GM18909 (cell line): ENCODE results near the gene PIK3C2G.
A peak's percentile ranks its signal among the peaks of the same experiment; 100 is the strongest.

Source experiments
- ATAC-seq: cut with Tn5 transposase; IDR thresholded peaks from one replicate; pipeline ENCODE4 v1.9.1; 2021; ENCODE audit warnings: mild to moderate bottlenecking; ENCODE audit not compliant: unreplicated experiment, poor library complexity

The PIK3C2G gene

DNA sequence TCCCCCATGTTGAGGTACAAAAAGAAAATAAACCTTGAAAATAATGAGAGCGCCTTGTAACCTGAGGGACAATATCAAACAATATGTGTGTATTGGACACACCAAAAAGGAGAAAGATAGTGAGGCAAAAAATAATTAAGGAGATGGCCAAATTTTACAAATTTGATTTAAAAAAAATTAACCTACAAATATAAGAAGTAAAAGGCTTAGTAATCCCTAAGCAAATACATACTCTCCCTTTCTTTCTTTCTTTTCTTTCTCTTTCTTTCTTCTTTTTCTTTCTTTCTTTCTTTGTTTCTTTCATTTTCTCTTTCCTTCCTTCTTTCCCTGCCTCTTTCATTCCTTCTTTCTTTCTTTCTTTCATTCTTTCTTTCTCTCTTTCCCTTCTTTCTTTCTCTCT lies 133.4 kb downstream of the PIK3C2G start:
- no peak for ATAC-seq

DNA sequence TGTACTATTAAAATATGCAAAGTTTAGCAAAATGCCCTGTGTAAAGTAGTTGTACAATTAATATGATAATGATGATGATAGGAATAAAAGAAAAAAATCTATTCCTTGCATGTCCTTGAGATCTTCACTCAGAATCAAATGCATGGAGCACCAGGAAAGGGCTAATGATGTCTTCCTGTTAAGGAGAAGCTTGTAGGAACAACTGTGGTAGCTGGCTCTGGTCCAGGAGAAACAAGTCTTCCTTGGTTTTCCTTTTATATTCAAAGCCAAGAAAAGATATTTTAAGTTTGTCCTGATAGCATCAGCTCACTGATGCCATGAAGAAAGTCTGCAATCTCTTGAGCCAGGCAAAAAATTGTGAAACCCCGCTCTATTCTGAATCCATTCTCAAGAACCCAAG lies 138.9 kb downstream of the PIK3C2G start:
- ATAC-seq: no peak

DNA sequence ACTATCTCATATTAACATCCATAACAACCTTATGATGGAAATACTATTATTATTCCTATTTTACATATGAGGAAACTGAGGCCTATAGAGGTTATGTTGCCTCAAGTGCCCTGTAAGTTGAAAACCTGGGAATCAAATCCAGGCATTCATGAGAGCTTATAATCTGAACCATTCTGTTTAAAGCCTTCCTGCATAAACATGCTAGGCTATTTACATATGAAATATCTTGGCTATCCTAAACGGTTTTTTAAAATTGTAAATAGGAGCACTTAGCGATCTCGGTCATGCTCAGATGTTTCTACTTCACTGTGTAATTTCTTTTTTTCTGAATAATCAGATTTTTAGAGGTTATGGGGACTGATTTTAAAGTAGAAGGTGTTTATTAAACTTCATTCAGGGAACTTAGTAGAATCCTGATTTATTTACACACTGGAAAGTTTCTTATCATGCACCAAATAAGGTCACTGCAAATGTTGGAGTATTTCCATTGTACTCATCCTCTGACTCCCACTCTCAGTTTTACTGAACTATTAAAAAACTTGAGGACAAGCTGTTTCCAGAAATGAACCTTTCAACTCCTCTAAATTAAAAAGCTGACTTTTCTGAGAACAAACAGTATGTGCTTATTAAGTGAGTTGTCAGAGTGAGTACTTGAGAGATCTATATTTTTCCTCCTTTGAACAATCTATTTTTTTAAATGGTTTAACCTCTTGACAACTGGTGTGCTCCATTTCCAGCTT lies 141.7 kb downstream of the PIK3C2G start:
- no peak for ATAC-seq

- ATAC-seq: no peak
Measured at GRCh38 chr12:18411453-18411852, 150.1 kb downstream of the PIK3C2G start.

DNA sequence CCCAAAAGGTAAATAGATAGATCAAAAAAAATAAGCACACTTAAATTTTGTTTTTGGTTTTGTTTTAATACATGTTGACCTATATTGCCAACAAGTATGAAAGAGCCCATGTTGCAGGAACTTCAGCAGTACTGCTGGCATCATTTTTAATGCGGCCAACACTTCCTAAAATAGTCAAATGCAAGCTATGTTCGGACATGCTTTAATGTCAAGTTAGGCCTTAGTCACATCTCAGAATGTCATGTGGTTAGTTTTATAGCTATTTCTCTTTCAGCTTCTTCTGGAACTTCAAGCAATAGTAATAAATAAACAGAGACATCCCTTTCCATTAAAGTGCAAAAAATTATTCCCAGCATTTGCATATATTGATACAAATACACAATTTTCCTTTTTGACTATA lies 153.4 kb downstream of the PIK3C2G start:
- no peak for ATAC-seq

GRCh38 chr12:18415227-18415626 lies 153.9 kb downstream of the PIK3C2G start:
- ATAC-seq: no peak

DNA sequence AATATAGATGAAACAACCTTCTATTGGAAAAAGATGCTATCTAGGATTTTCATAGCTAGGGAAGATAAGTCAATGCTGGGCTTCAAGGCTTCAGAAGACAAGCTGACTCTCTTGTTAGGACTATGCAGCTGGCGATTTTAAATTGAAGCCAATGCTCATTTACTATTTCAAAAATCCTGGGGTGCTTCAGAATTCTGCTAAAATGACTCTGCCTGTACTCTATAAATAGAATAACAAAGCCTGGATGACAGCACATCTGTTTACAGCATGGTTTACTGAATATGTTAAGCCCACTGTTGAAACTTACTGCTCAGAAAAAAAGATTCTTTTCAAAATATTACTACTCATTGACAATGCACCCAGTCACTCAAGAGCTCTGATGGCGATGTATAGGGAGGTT lies 155.1 kb downstream of the PIK3C2G start:
- ATAC-seq: no peak

- no peak for ATAC-seq
Measured at GRCh38 chr12:18419311-18419710, 158.0 kb downstream of the PIK3C2G start.

GRCh38 chr12:18421867-18422266 lies 160.5 kb downstream of the PIK3C2G start:
- ATAC-seq: no peak

DNA sequence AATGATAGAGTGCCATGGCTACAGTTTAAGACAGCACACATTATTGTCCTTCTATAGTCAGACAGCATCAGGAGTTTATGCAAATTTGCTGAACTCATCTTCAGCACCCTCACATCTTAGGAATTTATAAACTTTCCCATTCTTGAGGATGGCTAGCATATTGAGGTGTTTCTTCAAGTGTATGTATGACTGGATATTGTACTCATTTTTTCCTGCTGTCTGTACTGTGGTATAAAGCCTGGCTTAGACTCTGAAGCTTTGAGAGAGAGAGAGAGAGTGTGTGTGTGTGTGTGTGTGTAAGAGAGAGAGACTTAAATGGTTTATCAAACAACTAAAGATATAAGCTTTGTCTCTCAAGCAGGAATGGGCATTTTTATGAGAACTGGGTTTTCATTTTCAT lies 161.6 kb downstream of the PIK3C2G start:
- ATAC-seq: no peak

GRCh38 chr12:18424857-18425256 lies 163.5 kb downstream of the PIK3C2G start:
- no peak for ATAC-seq

DNA sequence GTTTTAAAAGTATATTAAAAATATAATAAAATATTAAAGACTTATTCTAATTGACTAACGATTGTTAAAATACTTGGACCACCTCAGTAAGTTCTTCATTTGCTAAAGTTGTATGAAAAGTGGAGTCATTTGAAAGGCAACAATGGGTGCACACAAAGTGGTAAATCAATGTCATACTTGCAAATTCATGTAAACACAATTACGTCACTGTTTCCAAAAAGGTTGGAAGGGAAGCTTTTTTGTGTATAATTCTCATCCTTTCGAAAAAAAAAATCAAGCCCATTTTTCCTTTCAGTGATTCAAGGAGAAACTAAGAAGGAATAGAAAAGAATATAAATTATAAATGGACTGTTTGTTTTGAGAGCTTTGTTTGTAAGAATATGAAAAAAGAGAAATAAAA lies 166.2 kb downstream of the PIK3C2G start:
- no peak for ATAC-seq

DNA sequence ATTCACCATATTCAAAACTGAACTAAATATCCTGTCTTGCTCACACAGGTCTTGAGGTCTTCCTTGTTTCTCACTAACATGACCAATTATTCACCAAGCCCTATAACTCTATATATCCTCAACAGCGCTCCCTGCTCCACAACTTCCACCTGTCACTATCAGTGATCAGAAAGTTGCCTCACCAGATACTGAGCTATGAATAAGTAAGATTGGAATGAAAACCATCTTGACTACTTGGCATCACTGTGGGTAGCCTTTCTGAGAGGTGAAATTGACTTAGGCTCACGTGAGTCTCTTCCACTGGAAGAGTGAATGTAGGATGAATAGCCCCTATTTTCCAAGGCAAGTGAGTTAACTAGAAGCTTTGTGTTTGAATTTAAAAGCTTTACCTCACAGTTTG lies 167.1 kb downstream of the PIK3C2G start:
- ATAC-seq: no peak

- no peak for ATAC-seq
Measured at GRCh38 chr12:18429366-18429765, 168.0 kb downstream of the PIK3C2G start.

- peak; percentile 85 for ATAC-seq
Measured at GRCh38 chr12:18430425-18431048, 169.2 kb downstream of the PIK3C2G start.

GRCh38 chr12:18431771-18432170 lies 170.5 kb downstream of the PIK3C2G start:
- ATAC-seq: no peak

DNA sequence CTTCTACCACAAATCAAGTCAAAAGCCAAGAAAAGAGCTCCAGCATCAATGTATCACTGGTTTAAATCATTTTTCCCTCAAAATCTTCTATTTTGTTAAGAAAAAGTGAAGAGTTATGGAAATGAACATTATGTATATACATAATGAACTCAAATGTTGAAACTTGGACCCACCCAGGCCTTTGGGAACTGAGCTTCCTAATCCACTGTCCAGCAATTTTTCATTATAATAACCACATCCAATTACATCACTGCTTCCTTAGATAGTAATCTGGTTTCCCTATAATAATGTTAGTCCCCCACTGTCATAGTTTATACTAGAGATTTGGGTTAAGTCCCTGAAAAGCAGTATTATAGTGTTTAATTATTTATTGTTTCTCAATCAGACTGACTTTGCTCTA lies 170.9 kb downstream of the PIK3C2G start:
- ATAC-seq: no peak

GRCh38 chr12:18436170-18436569 lies 174.9 kb downstream of the PIK3C2G start:
- ATAC-seq: no peak

DNA sequence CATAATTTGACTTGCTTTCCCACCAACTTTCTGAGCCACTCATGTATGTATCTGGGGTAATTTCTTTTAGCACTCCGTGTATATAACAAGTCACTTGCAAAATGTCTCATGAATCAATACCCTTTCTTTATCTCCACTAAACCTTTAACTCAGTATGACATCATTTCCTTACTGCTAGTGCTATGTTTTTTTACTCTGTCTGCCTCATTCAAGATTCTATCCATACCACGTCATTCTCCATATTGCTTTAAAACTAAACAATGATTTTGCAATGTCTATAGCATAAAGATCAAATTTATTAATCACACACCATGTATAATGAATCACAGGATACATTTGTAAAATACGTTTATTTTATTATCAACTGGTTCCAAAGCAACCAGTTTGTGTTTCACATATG lies 178.2 kb downstream of the PIK3C2G start:
- ATAC-seq: no peak

- no peak for ATAC-seq
Measured at GRCh38 chr12:18443768-18444437, 182.6 kb downstream of the PIK3C2G start.

- ATAC-seq: no peak
Measured at GRCh38 chr12:18446061-18446644, 184.8 kb downstream of the PIK3C2G start.
